HEK293 (cell line): ENCODE measurements around the gene RBBP7.

Experiments
- CTCF ChIA-PET: fragments of 350-600 bp; formaldehyde crosslinking; extraction: SDS; loops from one replicate; lab custom pipeline; 2021; ENCODE audit warnings: antibody characterized with exemption; lab: Yijun Ruan, JAX
- POLR2A ChIA-PET: fragments of 300-600 bp; formaldehyde crosslinking; extraction: SDS; loops from one replicate; lab custom pipeline; 2020; ENCODE audit warnings: antibody characterized with exemption, inconsistent platforms; lab: Yijun Ruan, JAX
- H3K27ac ChIP-seq: fragments of 200-500 bp; sonication (Bioruptor generic); 2 replicates; pipeline ENCODE4 v1.5.1; 2014; ENCODE audit warnings: low read depth, low read length, control low read depth, inconsistent platforms; ENCODE audit errors: extremely low read depth
- H3K36me3 ChIP-seq, 2 experiments: fragments of 200-500 bp in 1 of 2; sonication (Bioruptor generic) in 1 of 2; 1 replicate in 1 of 2; 2 replicates in 1 of 2; pipeline ENCODE4 v1.5.1; 2014 to 2017; ENCODE audit warnings: inconsistent platforms in 2 of 2, low read length in 2 of 2; ENCODE audit not compliant: control insufficient read depth in 2 of 2, insufficient read depth in 1 of 2
- H3K4me1 ChIP-seq: fragments of 200-500 bp; sonication (Bioruptor generic); 2 replicates; pipeline ENCODE4 v1.5.1; 2014; ENCODE audit warnings: mild to moderate bottlenecking, low read length, inconsistent platforms; ENCODE audit not compliant: control insufficient read depth, insufficient read depth
- H3K4me3 ChIP-seq: 2 replicates; pipeline ENCODE4 v1.5.1; 2011; ENCODE audit warnings: low read depth, mild to moderate bottlenecking, control low read depth, low read length, moderate library complexity
- H3K9me3 ChIP-seq: fragments of 200-500 bp; sonication (Bioruptor generic); 2 replicates; pipeline ENCODE4 v1.5.1; 2014; ENCODE audit warnings: low read depth, low read length, inconsistent platforms; ENCODE audit not compliant: control insufficient read depth, insufficient read depth
- CTCF ChIP-seq: fragments of 450-650 bp; formaldehyde crosslinking; IDR thresholded peaks from 2 replicates; pipeline ENCODE4 v1.5.1; 2016; ENCODE audit warnings: missing biosample characterization, missing genetic modification characterization
- KLF10 ChIP-seq: fragments of 450-650 bp; IDR thresholded peaks from 2 replicates; pipeline ENCODE4 v1.5.1; 2018; ENCODE audit warnings: missing biosample characterization, mild to moderate bottlenecking, missing genetic modification characterization
- KLF7 ChIP-seq: fragments of 450-650 bp; formaldehyde crosslinking; IDR thresholded peaks from 2 replicates; pipeline ENCODE4 v1.5.1; 2016; ENCODE audit warnings: missing biosample characterization, missing genetic modification characterization, borderline replicate concordance
- SCRT2 ChIP-seq: fragments of 450-650 bp; formaldehyde crosslinking; IDR thresholded peaks from 2 replicates; pipeline ENCODE4 v1.5.1; 2016; ENCODE audit warnings: missing biosample characterization, missing genetic modification characterization
- SETDB1 ChIP-seq: IDR thresholded peaks from one replicate; pipeline ENCODE4 v1.6.1; 2017; ENCODE audit warnings: mild to moderate bottlenecking, low read length, moderate library complexity, mixed read lengths; ENCODE audit not compliant: insufficient read length
- YY1 ChIP-seq: fragments of 450-650 bp; formaldehyde crosslinking; IDR thresholded peaks from 2 replicates; pipeline ENCODE4 v1.5.1; 2018; ENCODE audit warnings: missing biosample characterization, missing genetic modification characterization
- ZNF133 ChIP-seq: fragments of 450-650 bp; formaldehyde crosslinking; IDR thresholded peaks from 2 replicates; pipeline ENCODE4 v1.5.1; 2016; ENCODE audit warnings: missing biosample characterization, missing genetic modification characterization
- ZNF157 ChIP-seq: fragments of 450-650 bp; formaldehyde crosslinking; IDR thresholded peaks from 2 replicates; pipeline ENCODE4 v1.5.1; 2016; ENCODE audit warnings: missing biosample characterization, missing genetic modification characterization
- ZNF202 ChIP-seq: fragments of 450-650 bp; formaldehyde crosslinking; IDR thresholded peaks from 2 replicates; pipeline ENCODE4 v1.5.1; 2016; ENCODE audit warnings: missing biosample characterization, missing genetic modification characterization, borderline replicate concordance
- ZNF350 ChIP-seq: fragments of 450-650 bp; formaldehyde crosslinking; IDR thresholded peaks from 2 replicates; pipeline ENCODE4 v1.5.0; 2017; ENCODE audit warnings: missing biosample characterization, mild to moderate bottlenecking, missing genetic modification characterization
- ZNF354C ChIP-seq: fragments of 450-650 bp; formaldehyde crosslinking; IDR thresholded peaks from 2 replicates; pipeline ENCODE4 v1.5.1; 2016; ENCODE audit warnings: missing biosample characterization, missing genetic modification characterization, low read depth, borderline replicate concordance
- ZNF510 ChIP-seq: fragments of 450-650 bp; formaldehyde crosslinking; IDR thresholded peaks from 2 replicates; pipeline ENCODE4 v1.5.1; 2018; ENCODE audit warnings: mild to moderate bottlenecking, missing genetic modification characterization, missing biosample characterization; ENCODE audit not compliant: insufficient replicate concordance
- ZNF621 ChIP-seq: fragments of 450-650 bp; formaldehyde crosslinking; IDR thresholded peaks from 2 replicates; pipeline ENCODE4 v1.5.1; 2017; ENCODE audit warnings: missing biosample characterization, missing genetic modification characterization
- ZNF626 ChIP-seq: fragments of 450-650 bp; sonication (Bioruptor Pico); formaldehyde crosslinking; IDR thresholded peaks from 2 replicates; pipeline ENCODE4 v1.5.1; 2018; ENCODE audit warnings: missing biosample characterization, missing genetic modification characterization, inconsistent platforms
- ZNF658 ChIP-seq: fragments of 450-650 bp; formaldehyde crosslinking; IDR thresholded peaks from 2 replicates; pipeline ENCODE4; 2016; ENCODE audit warnings: missing biosample characterization, missing genetic modification characterization
- ZNF677 ChIP-seq: fragments of 450-650 bp; IDR thresholded peaks from 2 replicates; pipeline ENCODE4 v1.5.0; 2018; ENCODE audit warnings: missing biosample characterization, mild to moderate bottlenecking, missing genetic modification characterization, moderate library complexity
- ZNF707 ChIP-seq: fragments of 450-650 bp; formaldehyde crosslinking; IDR thresholded peaks from 2 replicates; pipeline ENCODE4 v1.5.1; 2016; ENCODE audit warnings: missing biosample characterization, missing genetic modification characterization
- TF ChIP-seq, protein P1 (sequence below): fragments of 450-650 bp; formaldehyde crosslinking; IDR thresholded peaks from 2 replicates; pipeline ENCODE4 v1.5.1; 2016; ENCODE audit warnings: missing biosample characterization, missing genetic modification characterization
- TF ChIP-seq, protein P2 (sequence below): fragments of 450-650 bp; formaldehyde crosslinking; IDR thresholded peaks from 2 replicates; pipeline ENCODE4 v1.5.1; 2016; ENCODE audit warnings: missing biosample characterization, missing genetic modification characterization, borderline replicate concordance
- TF ChIP-seq, protein P3 (sequence below): fragments of 450-650 bp; formaldehyde crosslinking; IDR thresholded peaks from 2 replicates; pipeline ENCODE4 v1.5.1; 2016; ENCODE audit warnings: missing biosample characterization, missing genetic modification characterization, low read depth

The RBBP7 gene

GRCh38 chrX:16845686-16846085, 24.5 kb downstream of the RBBP7 start (continued):
- TF ChIP-seq, protein P1, sequence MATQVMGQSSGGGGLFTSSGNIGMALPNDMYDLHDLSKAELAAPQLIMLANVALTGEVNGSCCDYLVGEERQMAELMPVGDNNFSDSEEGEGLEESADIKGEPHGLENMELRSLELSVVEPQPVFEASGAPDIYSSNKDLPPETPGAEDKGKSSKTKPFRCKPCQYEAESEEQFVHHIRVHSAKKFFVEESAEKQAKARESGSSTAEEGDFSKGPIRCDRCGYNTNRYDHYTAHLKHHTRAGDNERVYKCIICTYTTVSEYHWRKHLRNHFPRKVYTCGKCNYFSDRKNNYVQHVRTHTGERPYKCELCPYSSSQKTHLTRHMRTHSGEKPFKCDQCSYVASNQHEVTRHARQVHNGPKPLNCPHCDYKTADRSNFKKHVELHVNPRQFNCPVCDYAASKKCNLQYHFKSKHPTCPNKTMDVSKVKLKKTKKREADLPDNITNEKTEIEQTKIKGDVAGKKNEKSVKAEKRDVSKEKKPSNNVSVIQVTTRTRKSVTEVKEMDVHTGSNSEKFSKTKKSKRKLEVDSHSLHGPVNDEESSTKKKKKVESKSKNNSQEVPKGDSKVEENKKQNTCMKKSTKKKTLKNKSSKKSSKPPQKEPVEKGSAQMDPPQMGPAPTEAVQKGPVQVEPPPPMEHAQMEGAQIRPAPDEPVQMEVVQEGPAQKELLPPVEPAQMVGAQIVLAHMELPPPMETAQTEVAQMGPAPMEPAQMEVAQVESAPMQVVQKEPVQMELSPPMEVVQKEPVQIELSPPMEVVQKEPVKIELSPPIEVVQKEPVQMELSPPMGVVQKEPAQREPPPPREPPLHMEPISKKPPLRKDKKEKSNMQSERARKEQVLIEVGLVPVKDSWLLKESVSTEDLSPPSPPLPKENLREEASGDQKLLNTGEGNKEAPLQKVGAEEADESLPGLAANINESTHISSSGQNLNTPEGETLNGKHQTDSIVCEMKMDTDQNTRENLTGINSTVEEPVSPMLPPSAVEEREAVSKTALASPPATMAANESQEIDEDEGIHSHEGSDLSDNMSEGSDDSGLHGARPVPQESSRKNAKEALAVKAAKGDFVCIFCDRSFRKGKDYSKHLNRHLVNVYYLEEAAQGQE, result no peak
- no peak for TF ChIP-seq ZNF658
- no peak for TF ChIP-seq SETDB1
- TF ChIP-seq ZNF510 (tag by site-specific recombination), result no peak
- no peak for TF ChIP-seq ZNF677 (tag by site-specific recombination)
- no peak for TF ChIP-seq ZNF707 (tag by site-specific recombination)
- no peak for TF ChIP-seq KLF10 (tag by site-specific recombination)
- no peak for TF ChIP-seq ZNF133 (tag by site-specific recombination)
- TF ChIP-seq, all 188 proteins: peak for 0

- H3K36me3 ChIP-seq, result peaks cover 67 to 87% of the 10 kb centered on the region in 2 experiments
- H3K4me3 ChIP-seq, result no peak overlapping the region
- H3K4me1 ChIP-seq, result peaks cover 5% of the 10 kb centered on the region; the same call in 1 of the 2 replicates
- POLR2A ChIA-PET, result no interaction called here
- CTCF ChIA-PET, result no interaction called here
- no peak overlapping the region for H3K27ac ChIP-seq
- no peaks in the 10 kb centered on the region for H3K9me3 ChIP-seq
- TF ChIP-seq, protein P2, sequence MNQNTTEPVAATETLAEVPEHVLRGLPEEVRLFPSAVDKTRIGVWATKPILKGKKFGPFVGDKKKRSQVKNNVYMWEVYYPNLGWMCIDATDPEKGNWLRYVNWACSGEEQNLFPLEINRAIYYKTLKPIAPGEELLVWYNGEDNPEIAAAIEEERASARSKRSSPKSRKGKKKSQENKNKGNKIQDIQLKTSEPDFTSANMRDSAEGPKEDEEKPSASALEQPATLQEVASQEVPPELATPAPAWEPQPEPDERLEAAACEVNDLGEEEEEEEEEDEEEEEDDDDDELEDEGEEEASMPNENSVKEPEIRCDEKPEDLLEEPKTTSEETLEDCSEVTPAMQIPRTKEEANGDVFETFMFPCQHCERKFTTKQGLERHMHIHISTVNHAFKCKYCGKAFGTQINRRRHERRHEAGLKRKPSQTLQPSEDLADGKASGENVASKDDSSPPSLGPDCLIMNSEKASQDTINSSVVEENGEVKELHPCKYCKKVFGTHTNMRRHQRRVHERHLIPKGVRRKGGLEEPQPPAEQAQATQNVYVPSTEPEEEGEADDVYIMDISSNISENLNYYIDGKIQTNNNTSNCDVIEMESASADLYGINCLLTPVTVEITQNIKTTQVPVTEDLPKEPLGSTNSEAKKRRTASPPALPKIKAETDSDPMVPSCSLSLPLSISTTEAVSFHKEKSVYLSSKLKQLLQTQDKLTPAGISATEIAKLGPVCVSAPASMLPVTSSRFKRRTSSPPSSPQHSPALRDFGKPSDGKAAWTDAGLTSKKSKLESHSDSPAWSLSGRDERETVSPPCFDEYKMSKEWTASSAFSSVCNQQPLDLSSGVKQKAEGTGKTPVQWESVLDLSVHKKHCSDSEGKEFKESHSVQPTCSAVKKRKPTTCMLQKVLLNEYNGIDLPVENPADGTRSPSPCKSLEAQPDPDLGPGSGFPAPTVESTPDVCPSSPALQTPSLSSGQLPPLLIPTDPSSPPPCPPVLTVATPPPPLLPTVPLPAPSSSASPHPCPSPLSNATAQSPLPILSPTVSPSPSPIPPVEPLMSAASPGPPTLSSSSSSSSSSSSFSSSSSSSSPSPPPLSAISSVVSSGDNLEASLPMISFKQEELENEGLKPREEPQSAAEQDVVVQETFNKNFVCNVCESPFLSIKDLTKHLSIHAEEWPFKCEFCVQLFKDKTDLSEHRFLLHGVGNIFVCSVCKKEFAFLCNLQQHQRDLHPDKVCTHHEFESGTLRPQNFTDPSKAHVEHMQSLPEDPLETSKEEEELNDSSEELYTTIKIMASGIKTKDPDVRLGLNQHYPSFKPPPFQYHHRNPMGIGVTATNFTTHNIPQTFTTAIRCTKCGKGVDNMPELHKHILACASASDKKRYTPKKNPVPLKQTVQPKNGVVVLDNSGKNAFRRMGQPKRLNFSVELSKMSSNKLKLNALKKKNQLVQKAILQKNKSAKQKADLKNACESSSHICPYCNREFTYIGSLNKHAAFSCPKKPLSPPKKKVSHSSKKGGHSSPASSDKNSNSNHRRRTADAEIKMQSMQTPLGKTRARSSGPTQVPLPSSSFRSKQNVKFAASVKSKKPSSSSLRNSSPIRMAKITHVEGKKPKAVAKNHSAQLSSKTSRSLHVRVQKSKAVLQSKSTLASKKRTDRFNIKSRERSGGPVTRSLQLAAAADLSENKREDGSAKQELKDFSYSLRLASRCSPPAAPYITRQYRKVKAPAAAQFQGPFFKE (tag by site-specific recombination), result no peak
- TF ChIP-seq, protein P3, sequence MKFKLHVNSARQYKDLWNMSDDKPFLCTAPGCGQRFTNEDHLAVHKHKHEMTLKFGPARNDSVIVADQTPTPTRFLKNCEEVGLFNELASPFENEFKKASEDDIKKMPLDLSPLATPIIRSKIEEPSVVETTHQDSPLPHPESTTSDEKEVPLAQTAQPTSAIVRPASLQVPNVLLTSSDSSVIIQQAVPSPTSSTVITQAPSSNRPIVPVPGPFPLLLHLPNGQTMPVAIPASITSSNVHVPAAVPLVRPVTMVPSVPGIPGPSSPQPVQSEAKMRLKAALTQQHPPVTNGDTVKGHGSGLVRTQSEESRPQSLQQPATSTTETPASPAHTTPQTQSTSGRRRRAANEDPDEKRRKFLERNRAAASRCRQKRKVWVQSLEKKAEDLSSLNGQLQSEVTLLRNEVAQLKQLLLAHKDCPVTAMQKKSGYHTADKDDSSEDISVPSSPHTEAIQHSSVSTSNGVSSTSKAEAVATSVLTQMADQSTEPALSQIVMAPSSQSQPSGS (tag by site-specific recombination), result no peak
- TF ChIP-seq ZNF350 (tag by site-specific recombination) (no peak), CTCF (tag by site-specific recombination) (no peak), ZNF621 (tag by site-specific recombination) (no peak), ZNF626 (no peak), KLF7 (tag by site-specific recombination) (no peak), ZNF354C (tag by site-specific recombination) (no peak), YY1 (tag by site-specific recombination) (no peak), SCRT2 (tag by site-specific recombination) (peak; percentile 79), ZNF157 (no peak), ZNF202 (tag by site-specific recombination) (no peak)
Measured at GRCh38 chrX:16843208-16843909, 26.8 kb downstream of the RBBP7 start.
